ENCODE measurements around the gene CST4. TPM values are rescaled to one million over a fixed set of nuclear protein-coding genes. Genes with fewer than 3 reads are reported as not detected.
"Not testable (repeated sequence)": the region's sequence is repeated elsewhere in the genome, so short reads cannot be mapped to it uniquely, and the experiment has no call there.

The CST4 gene
- total RNA-seq, 1 donor from 2014 or later: not detected

GRCh38 chr20:23686046-23686750 lies 2.6 kb downstream of the CST4 start:
- no peak for DNase-seq

- DNase-seq: not testable (repeated sequence)
These were observed 3.3 kb downstream of the CST4 start for GRCh38 chr20:23685529-23685896.

GRCh38 chr20:23684261-23684660 lies 4.6 kb downstream of the CST4 start:
- DNase-seq: no peak

GRCh38 chr20:23683807-23684206 lies 5.0 kb downstream of the CST4 start:
- no peak for DNase-seq

- DNase-seq: peak; percentile 14
These were observed 5.6 kb downstream of the CST4 start for GRCh38 chr20:23683281-23683680.

- no peak for DNase-seq
These were observed 8.7 kb downstream of the CST4 start for GRCh38 chr20:23680146-23680545.

- no peak for DNase-seq
These were observed 9.4 kb downstream of the CST4 start for GRCh38 chr20:23679133-23680092.

GRCh38 chr20:23673209-23673608 lies 15.6 kb downstream of the CST4 start:
- DNase-seq: no peak

GRCh38 chr20:23672158-23672557 lies 16.7 kb downstream of the CST4 start:
- no peak for DNase-seq

- no peak for DNase-seq
These were observed 17.4 kb downstream of the CST4 start for GRCh38 chr20:23671479-23671878.

GRCh38 chr20:23670361-23670760 lies 18.5 kb downstream of the CST4 start:
- no peak for DNase-seq

GRCh38 chr20:23669866-23670265 lies 19.0 kb downstream of the CST4 start:
- no peak for DNase-seq

GRCh38 chr20:23669327-23669726 lies 19.5 kb downstream of the CST4 start:
- DNase-seq: no peak

GRCh38 chr20:23668477-23668951 lies 20.3 kb downstream of the CST4 start:
- peak; percentile 85 for DNase-seq

GRCh38 chr20:23667666-23668065 lies 21.2 kb downstream of the CST4 start:
- no peak for DNase-seq

- DNase-seq: peak; percentile 15
These were observed 22.1 kb downstream of the CST4 start for GRCh38 chr20:23666698-23667097.

- DNase-seq: peak; percentile 26
These were observed 22.6 kb downstream of the CST4 start for GRCh38 chr20:23666189-23666588.

GRCh38 chr20:23664954-23665353 lies 23.9 kb downstream of the CST4 start:
- no peak for DNase-seq

GRCh38 chr20:23664046-23664445 lies 24.8 kb downstream of the CST4 start:
- not testable (repeated sequence) for DNase-seq

GRCh38 chr20:23663180-23663579 lies 25.7 kb downstream of the CST4 start:
- no peak for DNase-seq

- no peak for DNase-seq
These were observed 26.5 kb downstream of the CST4 start for GRCh38 chr20:23662276-23662870.

GRCh38 chr20:23661002-23661429 lies 27.8 kb downstream of the CST4 start:
- DNase-seq: no peak

All from dermis blood vessel endothelial cell (primary cell).